ENCODE data around the gene TRIM47.

- TF ChIP-seq, protein P1, sequence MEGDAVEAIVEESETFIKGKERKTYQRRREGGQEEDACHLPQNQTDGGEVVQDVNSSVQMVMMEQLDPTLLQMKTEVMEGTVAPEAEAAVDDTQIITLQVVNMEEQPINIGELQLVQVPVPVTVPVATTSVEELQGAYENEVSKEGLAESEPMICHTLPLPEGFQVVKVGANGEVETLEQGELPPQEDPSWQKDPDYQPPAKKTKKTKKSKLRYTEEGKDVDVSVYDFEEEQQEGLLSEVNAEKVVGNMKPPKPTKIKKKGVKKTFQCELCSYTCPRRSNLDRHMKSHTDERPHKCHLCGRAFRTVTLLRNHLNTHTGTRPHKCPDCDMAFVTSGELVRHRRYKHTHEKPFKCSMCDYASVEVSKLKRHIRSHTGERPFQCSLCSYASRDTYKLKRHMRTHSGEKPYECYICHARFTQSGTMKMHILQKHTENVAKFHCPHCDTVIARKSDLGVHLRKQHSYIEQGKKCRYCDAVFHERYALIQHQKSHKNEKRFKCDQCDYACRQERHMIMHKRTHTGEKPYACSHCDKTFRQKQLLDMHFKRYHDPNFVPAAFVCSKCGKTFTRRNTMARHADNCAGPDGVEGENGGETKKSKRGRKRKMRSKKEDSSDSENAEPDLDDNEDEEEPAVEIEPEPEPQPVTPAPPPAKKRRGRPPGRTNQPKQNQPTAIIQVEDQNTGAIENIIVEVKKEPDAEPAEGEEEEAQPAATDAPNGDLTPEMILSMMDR (IDR thresholded peaks at IDR 0.05 in 2 of 3, conservative IDR thresholded peaks at IDR 0.05 in 1 of 3; ENCODE audit: borderline replicate concordance in 1 of 3, insufficient read depth in 1 of 3, low read depth in 2 of 3, low read length in 2 of 3) = no peak
- TF ChIP-seq EZH2phosphoT487 (IDR thresholded peaks at IDR 0.05; ENCODE audit: borderline replicate concordance) = no peak
- TF ChIP-seq JUND (IDR thresholded peaks at IDR 0.05) = no peak
Observed at GRCh38 chr17:75849724-75850123, 28.7 kb downstream of the TRIM47 start.

All from HCT116 (cell line).